ENCODE measurements around the gene AKAP9.
"Not testable (repeated sequence)": the region's sequence is repeated elsewhere in the genome, so short reads cannot be mapped to it uniquely, and the experiment has no call there.

The AKAP9 gene

DNA sequence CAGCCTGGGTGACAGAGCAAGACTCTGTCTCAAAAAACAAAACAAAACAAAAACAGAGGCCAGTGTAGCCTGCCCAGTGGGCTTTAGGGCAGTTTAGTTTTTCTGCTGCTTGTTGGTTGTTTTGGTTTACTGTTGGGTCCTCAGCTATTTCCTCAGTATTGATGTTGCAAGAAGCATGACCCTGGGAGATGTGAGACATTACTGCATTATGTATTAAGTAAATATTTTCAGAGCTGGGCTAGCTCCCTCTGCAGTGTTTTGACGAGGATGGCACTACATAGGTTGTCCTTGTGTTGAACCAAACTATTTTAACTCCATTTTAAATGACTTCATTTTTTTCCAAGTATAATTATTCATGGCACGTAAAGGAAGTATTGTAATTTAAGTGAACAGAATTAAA is 4.8 kb downstream of the AKAP9 start:
- DNase-seq (ENCODE audit: low read depth), result no peak

DNA sequence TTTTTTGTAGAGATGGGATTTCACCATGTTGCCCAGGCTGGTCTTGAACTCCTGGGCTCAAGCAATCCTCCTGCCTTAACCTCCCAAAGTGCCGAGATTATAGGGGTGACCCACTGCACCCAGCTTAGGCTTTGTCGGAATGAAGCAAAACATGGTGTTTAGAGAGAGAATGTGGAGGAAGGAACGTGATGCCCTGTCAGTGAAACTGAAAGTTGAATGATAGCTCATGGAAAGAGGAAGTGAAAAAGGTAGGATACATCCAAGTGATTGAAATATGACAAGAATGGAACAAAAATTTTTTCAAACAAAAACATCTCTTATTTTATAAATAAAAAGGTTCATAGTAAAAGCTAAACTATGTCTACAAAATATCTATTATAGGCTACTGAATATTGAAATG is 5.9 kb downstream of the AKAP9 start:
- no peak for DNase-seq (ENCODE audit: low read depth)

DNA sequence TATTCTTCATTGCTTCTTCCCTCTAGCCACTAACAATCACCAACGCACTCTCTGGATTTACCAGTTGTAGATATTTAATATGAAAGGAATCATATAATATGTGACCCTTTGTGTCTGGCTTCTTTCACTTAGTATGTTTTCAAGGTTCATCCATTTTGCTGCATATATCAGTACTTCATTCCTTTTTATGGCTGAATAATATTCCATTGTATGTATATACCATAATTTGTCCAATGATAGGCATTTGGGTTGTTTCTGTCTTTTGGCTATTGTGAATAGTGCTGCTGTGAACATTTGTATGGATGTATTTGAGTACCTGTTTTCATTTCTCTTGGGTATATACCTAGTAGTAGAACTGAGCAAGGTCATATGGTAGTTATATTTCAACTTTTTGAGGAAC is 7.3 kb downstream of the AKAP9 start:
- no peak for DNase-seq (ENCODE audit: low read depth)

DNA sequence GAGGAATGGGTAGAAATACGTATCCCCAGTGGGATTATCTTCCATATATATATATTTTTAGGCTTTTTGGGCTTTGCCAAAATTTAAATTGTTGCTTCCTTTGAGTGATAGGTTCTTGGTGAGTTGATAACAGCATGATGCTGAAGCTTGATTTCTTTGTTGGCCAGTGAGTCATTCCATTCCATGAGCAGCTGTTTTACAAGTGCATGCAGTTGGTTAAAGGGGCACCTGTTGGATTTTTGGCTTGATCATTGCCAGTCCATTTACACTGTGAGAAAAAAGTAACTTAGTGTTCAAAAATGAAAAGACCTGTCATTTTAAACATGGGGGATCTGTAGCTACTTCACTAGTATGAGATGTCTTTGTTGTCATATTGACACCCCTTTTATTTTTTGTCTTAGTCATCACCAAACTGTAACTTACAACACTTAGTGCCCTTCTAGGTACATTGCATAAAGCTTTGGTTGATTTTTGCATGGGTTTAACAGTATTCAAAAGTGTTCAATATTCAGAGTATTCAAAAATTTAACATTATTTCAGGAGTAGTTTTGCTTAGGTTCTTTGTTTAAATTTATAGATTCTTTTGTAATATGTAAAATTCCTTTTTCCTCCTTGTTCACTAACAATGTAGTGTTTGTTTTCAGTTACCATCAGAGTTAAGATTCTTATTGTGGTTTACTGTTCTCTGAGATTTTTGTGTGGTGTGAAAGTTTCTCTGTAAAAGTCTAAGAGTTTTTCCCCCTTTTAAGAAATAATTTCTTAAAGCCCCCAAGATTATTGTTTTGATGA is 8.8 kb downstream of the AKAP9 start:
- DNase-seq (ENCODE audit: low read depth), result no peak

DNA sequence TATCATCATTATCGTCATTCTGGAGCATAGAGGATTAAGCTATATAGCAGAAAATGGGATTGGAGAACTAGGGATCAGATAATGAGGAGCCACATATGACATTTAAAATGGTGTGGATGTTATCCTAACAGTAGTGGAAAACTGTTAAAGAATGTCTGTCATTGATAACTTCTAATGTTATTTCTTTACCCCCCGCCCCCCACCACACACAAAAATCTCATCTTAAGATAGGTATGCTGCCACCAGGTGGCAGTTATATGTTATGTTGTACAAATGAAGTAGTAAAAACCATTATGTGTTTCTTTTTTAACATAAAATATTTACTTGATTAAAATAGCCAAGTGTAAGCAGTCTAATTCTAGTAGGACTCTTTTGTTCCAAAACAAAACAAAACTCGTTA is 13.0 kb downstream of the AKAP9 start:
- no peak for DNase-seq (ENCODE audit: low read depth)

DNA sequence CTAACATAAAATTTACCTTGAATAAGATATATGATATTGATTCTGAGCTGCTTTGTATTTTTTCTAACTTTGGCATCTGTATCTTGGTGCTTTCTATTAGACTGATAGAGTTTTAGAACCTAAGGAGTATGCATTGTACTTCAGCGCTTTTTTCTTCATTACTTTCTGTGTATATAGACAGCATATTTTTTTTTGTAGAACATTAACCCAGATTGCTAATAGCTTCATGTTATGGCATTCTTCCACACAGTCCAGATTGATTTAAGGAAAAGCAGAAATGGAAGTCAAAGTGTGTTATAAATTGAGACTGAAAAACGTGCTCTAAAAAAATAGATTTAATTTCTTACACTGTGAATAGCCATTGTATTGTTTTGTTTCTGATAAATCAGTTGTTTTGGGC is 15.8 kb downstream of the AKAP9 start:
- not testable (repeated sequence) for DNase-seq (ENCODE audit: low read depth)

DNA sequence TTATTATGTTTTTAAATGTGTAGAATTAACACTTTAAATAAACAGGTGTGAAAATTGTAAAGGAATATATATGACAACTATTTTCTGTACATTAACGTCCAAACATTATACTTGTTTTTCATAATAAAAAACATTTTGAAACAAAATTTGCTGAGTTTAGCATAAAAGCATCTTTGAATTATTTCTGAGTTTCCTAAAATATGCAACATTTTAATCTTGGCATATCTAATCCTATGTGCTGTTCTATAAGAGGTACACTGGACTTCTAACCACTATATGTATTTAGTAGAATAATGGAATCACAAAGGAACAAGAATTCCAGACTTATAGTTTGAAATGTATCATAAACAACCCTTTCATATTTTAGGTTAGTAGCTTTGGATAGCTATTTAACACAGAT is 16.6 kb downstream of the AKAP9 start:
- DNase-seq (ENCODE audit: low read depth), result no peak

DNA sequence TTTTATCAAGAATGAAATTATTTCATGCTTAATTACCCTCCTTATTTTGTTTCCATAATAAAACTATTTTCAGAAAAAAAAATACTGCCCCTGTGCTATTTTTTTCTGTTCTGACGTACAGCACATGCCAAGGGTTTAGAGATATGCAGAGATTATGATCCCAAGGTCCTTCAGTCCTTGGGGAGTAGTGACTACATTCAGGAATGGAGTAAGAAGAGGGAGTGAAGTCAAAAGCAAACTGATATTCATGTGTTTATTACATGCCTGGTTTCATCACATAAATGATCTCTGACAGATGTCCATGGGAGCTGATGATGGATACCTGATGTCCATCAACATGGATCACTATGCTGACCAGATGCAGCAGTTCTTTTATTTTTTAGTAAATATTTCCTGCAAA is 17.2 kb downstream of the AKAP9 start:
- DNase-seq (ENCODE audit: low read depth), result no peak

DNA sequence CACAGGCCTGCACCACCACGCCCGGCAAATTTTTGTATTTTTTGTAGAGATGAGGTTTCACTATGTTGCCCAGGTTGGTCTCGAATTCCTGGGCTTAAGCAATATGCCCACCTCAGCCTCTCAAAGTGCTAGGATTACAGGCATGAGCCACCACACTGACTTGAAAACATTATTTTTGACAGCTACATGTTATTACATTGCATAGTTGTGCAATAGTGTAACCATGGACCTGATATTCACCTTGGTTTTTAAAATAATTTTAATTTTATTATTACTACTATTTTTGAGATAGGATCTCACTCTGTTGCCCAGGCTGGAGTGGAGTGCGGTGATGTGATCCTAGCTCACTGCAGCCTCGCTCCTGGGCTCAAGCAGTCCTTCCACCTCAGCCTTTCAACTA is 18.4 kb downstream of the AKAP9 start:
- DNase-seq (ENCODE audit: low read depth), result no peak

DNA sequence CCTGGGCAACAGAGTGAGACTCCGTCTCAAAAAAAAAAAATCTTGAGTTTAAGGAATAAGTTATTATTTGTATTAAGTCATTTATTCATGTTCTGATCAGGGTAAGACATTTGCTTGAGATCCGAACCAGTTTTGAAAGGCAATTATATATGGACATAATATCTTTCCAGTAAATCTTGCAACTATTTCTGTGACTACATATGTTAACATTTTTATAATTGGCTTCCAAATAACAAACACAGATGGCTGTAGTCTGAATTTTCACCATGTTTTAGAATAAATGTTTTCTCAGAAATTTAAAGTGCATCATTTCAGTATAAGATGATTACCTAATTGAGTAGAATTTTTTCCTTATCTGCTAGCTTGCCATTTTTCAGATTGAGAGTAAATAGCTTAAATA is 21.2 kb downstream of the AKAP9 start:
- DNase-seq (ENCODE audit: low read depth), result no peak

DNA sequence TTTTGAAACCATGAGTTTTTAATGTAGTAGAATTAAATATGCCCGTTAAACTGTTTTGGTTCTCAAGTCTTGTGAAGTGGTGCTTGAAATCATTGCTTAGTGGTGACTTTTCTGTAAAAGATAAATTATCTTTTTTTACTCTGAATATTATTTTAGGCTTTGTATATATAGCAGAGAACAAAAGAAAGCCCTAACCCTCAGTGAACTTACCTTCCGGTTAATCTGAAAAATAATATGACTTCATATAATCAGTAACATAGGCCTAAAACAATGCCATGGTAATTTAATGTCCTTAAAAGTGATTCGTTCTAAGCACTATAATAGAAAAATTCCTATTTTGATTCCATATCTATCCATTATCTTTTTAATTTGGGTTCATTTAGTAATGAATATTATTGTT is 21.8 kb downstream of the AKAP9 start:
- DNase-seq (ENCODE audit: low read depth), result no peak

DNA sequence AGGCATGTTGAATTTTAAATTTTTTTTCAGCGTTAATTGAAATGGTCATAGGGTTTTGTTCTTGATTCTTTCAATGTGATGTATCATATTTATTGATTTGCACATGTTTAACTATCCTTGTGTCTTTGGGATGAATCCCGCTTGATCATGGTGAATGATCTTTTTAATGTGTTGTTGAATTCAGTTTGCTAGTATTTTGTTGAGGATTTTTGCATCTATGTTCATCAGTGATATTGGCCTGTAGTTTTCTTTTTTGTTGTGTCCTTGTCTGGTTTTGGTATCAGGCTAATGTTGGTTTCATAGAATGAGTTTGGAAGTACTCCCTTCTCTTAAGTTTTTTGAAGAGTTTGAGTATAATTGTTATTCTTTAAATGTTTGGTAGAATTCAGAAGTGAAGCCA is 26.9 kb downstream of the AKAP9 start:
- not testable (repeated sequence) for DNase-seq (ENCODE audit: low read depth)

DNA sequence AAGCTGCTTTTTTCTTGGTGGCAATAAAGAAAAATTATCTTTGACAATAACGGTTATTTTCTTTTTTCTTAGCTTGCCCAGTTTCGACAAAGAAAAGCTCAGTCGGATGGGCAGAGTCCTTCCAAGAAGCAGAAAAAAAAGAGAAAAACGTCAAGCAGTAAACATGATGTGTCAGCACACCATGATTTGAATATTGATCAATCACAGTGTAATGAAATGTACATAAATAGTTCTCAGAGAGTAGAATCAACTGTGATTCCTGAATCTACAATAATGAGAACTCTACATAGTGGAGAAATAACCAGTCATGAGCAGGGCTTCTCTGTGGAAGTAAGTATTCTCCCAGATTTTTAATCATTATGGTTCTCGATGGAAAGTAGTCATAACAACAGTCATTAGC is 33.0 kb downstream of the AKAP9 start:
- no peak for DNase-seq (ENCODE audit: low read depth)

DNA sequence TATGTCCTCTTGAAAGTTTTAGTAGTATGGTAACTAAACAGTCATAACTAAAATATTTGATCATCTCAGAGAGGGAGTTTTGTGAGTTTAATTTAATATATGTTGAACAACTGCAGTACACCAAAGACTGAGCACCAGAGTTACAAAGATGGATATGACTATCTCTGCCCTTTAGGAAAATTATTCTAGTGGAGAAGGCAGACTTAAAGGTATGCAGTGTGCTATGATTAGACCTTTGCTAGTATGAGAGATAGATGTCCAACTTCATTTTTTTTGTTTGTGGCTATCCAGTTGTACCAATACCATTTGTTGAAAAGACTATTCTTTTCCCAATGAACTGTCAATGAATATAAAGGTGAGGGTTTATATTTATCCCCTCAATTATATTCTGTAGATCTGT is 33.4 kb downstream of the AKAP9 start:
- no peak for DNase-seq (ENCODE audit: low read depth)

DNA sequence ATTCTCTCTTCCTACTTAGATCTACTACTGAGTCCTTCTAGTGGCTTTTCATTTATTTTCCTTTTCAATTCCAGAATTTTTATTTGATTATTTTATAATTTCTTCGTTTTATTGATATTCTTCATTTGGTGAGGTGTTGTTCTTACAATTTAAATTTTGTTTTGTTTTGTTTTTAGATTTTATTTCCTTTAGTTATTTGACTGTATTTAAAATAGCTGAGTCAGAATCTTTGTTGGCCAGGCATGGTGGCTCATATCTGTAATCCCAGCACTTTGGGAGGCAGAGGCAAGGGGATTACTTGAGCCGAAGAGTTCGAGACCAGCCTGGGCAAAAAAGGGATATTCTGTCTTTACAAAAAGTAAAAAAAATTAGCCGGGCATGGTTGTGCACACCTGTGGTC is 36.1 kb downstream of the AKAP9 start:
- DNase-seq (ENCODE audit: low read depth), result no peak

DNA sequence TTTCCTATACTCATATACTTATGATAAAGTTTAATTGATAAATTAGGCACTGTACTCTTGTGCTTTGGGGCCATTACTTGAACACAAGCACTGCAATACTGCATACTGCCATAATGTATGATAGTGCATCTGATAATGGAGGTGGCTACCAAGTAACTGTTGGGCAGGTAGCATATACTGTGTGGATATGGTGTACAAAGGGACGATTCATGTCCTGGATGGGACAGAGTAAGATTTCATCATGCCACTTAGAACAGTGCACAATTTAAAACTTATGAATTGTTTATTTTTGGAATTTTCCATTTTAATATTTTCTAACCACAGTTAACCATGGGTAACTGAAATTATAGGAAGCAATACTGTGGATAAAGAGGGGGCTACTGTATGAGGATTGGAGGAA is 38.9 kb downstream of the AKAP9 start:
- DNase-seq (ENCODE audit: low read depth), result no peak

DNA sequence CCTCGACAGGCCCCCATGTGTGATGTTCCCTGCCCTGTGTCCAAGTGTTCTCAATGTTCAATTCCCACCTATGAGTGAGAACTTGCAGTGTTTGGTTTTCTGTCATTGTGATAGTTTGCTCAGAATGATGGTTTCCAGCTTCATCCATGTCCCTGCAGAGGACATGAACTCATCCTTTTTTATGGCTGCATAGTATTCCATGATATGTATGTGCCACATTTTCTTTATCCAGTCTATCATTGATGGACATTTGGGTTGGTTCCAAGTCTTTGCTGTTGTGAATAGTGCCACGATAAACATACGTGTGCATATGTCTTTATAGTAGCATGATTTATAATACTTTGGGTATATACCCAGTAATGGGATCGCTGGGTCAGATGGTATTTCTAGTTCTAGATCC is 41.7 kb downstream of the AKAP9 start:
- DNase-seq (ENCODE audit: low read depth), result not testable (repeated sequence)

DNA sequence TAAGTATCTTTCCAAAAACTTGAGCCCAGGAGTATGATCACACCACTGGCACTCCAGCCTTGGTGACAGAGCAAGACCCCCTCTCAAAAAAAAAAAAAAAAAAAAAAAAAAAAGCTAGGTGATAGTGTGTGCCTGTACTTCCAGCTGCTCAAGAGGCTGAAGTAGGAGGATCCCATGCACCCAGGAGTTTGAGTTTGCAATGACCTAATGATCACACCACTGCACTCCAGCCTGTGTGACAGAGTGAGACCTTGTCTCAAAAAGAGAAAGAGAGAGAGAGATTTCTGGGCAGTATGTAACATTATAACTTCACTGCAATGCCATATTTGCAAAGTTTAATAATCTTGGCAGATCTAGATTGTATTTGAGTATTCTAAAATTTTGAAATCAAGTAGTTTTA is 47.6 kb downstream of the AKAP9 start:
- no peak for DNase-seq (ENCODE audit: low read depth)

DNA sequence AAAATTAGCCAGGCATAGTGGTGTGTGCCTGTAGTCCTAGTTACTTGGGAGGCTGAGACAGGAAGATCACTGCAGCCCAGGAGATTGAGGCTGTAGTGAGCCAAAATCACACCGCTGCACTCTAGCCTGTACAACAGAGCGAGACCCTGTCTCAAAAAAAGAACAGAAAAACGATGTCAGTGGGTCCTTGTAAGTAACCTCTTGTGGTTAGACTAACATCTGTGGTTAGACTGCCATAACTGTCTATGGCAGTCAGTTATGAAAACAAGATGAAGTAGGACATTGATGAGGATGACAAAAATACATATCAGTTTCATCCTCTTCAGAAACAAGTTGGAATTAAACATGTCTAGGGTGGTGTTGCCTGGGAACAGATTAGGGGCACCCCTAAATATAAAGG is 53.3 kb downstream of the AKAP9 start:
- DNase-seq (ENCODE audit: low read depth), result no peak

DNA sequence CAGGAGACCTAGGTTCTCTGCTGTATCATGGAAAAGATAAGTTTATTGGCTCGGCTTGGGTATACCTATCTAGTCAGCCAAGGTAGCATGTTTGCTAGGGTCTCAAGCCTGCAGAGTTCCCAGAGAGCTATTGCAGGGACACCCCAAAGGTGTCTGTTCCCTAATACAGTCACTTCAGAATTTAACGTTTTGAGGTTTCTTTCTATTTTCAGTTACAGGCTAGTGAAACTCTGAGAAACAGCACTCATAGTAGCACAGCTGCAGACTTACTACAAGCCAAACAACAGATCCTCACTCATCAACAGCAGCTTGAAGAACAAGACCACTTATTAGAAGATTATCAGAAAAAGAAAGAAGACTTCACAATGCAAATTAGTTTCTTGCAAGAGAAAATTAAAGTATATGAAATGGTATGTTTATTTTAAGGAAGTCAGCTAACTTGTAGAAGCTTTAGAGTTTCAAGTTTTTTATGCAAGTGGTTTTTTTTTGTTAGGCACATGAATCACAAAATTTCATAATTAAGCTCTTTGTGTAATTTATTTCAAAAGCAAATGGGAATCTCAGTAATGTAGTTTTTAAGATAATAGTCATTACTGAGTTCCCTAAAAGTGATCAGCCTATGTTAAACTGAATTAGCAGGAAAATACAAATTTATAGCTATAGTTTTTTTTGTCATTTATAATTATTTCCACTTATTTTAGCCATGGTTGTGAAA is 54.9 kb downstream of the AKAP9 start:
- no peak for DNase-seq (ENCODE audit: low read depth)

DNA sequence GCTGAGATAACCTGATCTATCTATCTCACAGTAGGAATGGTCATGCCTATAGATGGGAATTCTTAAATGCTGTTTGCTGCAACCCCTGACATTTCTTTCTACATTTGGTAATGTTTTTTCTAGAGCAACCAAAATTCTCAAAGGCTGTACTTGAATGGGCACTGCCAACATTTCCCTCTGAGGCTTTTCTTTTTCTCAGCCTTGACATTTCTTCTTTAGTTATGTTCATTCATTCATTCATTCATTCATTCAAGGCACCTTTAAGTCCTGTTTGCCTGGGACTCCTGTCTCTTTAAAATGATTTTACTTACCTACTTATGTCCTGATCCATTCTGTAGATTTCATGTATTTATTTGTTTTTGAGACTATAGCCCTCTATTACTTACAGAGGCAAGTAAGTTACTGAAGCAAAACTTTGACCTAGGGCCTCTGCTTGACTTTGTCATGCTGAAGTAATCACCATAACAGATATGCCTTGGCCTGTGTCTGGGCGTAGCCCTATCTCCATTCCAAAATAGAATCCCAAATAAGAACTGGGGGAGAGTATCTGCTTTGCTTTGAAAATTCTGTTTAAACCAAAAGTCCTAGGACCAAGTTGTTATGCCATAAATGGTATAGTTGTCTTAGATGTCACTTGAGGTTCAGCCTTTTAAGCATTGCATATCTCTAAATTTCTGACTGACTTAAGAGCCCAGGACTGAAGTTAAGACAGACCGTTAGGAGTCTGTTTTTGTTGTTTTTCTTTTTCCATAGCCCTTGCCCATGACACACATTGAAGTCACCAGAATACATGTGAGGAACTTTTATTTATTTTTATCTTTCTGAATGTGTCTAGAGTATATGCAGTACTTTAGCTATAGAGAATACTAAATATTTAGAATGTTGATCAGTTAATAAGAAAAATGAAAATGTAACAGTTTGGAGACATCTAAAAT is 59.2 kb downstream of the AKAP9 start:
- DNase-seq (ENCODE audit: low read depth), result no peak

DNA sequence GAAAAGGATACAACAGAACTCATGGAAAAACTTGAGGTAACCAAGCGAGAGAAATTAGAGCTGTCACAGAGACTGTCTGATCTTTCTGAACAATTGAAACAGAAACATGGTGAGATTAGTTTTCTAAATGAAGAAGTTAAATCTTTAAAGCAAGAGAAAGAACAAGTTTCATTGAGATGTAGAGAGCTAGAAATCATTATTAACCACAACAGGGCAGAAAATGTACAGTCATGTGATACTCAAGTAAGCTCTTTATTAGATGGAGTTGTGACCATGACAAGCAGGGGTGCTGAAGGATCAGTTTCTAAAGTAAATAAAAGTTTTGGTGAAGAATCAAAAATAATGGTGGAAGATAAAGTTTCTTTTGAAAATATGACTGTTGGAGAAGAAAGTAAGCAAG is 62.1 kb downstream of the AKAP9 start:
- no peak for DNase-seq (ENCODE audit: low read depth)

DNA sequence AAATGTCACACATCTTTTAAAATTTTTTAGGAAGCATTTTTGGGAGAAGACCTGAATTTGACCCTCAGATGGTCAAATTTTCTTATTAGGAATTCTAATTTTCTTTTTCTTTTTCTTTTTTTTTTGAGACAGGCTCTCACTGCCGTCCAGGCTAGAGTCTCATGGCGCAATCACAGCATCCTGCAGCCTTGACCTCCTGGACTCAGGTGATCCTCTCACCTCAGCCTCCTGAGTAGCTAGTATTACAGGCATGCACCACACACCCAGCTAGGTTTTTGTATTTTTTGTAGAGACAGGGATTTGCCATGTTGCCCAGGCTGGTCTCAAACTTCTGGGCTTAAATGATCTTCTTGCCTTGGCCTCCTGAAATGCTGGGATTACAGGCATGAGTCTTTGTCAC is 65.4 kb downstream of the AKAP9 start:
- no peak for DNase-seq (ENCODE audit: low read depth)

All from T follicular helper cell (primary cell).